Activated CD4-positive, alpha-beta T cell treated with anti-CD3 and anti-CD28 coated beads, Interleukin-2, amount 10 ng/mL, durations not matched to agents 7 days and 5 days (primary cell): ENCODE measurements around the gene LYSMD4. TPM values are rescaled to one million over a fixed set of nuclear protein-coding genes. Genes with fewer than 3 reads are reported as not detected.
"Not testable (repeated sequence)": the region's sequence is repeated elsewhere in the genome, so short reads cannot be mapped to it uniquely, and the experiment has no call there.

Experiments
- CTCF ChIA-PET: fragments of 350-600 bp; sonication (Branson Sonifier 250); formaldehyde crosslinking; loops from one replicate; lab custom pipeline; 2021; ENCODE audit warnings: antibody characterized with exemption; lab: Charles Lee
- POLR2A ChIA-PET: fragments of 350-600 bp; sonication (Branson Sonifier 250); formaldehyde crosslinking; loops from one replicate; lab custom pipeline; 2021; ENCODE audit warnings: antibody characterized with exemption; lab: Charles Lee
- DNase-seq: peaks from one replicate; pipeline ENCODE4 v3.0.0-alpha.2; 2020
- H3K27ac Mint-ChIP-seq: one replicate; pipeline ENCODE4 v1.8.0; 2021; ENCODE audit warnings: mild to moderate bottlenecking, moderate library complexity, mixed read lengths
- H3K27me3 Mint-ChIP-seq: one replicate; pipeline ENCODE4 v1.8.0; 2021; ENCODE audit warnings: mixed read lengths
- H3K36me3 Mint-ChIP-seq: one replicate; pipeline ENCODE4 v1.8.0; 2021; ENCODE audit warnings: low read depth, mixed read lengths
- H3K4me1 Mint-ChIP-seq: one replicate; pipeline ENCODE4 v1.8.0; 2021; ENCODE audit warnings: mixed read lengths
- H3K4me3 Mint-ChIP-seq: one replicate; pipeline ENCODE4 v1.8.0; 2021; ENCODE audit warnings: mild to moderate bottlenecking, moderate library complexity, mixed read lengths
- H3K9me3 Mint-ChIP-seq: one replicate; pipeline ENCODE4 v1.8.0; 2021; ENCODE audit warnings: mixed read lengths
- total RNA-seq, 2 experiments: library from RNA; stranded (reverse); gene quantifications; one replicate each; pipeline ENCODE4 v1.2.3, GENCODE V29; 2021

Gene LYSMD4
- total RNA-seq, 2 experiments from 2014 or later: 10.9 to 11.1 TPM

DNA sequence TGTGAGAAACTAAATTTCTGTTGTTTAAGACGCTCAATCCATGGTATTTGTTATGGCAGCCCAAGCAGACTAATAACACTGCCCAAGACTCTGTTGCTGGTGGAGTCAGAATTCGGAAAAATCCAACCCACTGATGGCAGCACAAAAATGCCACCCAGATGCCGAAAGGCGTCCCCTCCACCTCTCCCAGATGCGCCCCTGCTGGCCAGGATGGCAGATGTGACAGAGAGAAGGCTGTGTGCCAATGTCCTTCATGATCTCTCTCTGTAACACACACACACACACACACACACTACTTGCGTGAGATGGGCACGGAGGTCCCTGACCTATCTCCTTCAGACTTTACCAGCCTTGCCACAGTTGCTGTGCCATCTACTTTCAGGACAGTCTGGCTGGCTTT lies 10.9 kb upstream of the LYSMD4 start:
- CTCF ChIA-PET: no interaction called here
- H3K9me3 Mint-ChIP-seq: no peaks in the 10 kb centered on the region

GRCh38 chr15:99741835-99742234 lies 8.6 kb upstream of the LYSMD4 start:
- ChIA-PET POLR2A (no interaction called here), CTCF (no interaction called here)
- Mint-ChIP-seq H3K4me3 (no peak overlapping the region), H3K27ac (no peak overlapping the region), H3K36me3 (no peaks in the 10 kb centered on the region), H3K9me3 (no peaks in the 10 kb centered on the region), H3K27me3 (no peaks in the 10 kb centered on the region), H3K4me1 (peaks cover 5% of the 10 kb centered on the region)
- no peak for DNase-seq

More for the DNA sequence above, 10.9 kb upstream of the LYSMD4 start:
- Mint-ChIP-seq H3K27ac (no peak overlapping the region), H3K27me3 (no peaks in the 10 kb centered on the region), H3K4me3 (no peak overlapping the region), H3K36me3 (no peaks in the 10 kb centered on the region), H3K4me1 (no peaks in the 10 kb centered on the region)
- POLR2A ChIA-PET: no interaction called here
- DNase-seq: no peak

DNA sequence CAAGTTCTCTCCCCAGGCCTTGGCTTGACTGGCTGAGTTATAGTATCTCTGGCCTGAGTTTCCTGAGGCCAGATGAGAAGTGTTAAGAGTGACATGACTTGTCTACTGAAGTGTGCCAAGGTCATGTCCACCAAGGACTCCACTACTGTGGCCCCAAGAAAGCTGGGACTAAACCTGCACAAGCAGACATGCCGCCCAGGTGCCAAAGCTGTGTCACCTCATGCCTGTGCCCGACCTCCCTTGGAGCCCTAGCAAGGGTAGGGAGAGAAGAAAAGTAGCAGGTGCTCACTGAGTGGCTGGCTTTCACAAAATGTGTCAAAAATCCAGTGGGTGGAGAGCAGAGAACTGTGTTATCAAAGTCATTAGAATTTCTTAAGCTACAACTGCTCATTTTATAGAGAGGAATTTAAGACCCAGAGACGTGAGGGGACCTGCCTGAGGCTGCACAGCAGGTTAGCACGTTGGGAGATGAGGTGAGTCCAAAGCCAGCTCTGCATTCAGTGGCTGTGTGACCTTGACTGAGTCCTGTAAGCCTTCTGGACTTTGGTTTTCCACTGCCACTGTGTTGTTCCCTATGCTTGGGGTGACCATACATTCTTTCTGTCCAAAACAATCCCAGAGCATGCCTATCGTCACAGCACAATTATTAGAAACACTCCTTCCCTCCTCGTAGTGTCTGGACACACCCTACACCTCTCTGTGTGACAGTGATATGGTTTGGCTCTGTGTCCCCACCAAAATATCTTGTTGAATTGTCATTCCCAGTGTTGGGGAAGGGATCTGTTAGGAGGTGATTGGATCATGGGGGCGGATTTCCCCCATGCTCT lies 5.0 kb upstream of the LYSMD4 start:
- CTCF ChIA-PET: interaction anchor here (1.3 to 1.4 kb wide), 2 partner anchors 19 to 22 kb away, joined by 3 read pairs; no protein-coding TSS in a partner anchor
- H3K27ac Mint-ChIP-seq: no peak overlapping the region
- H3K27me3 Mint-ChIP-seq: no peaks in the 10 kb centered on the region
- POLR2A ChIA-PET: no interaction called here
- H3K9me3 Mint-ChIP-seq: no peaks in the 10 kb centered on the region
- DNase-seq: no peak
- H3K4me3 Mint-ChIP-seq: no peak overlapping the region
- H3K36me3 Mint-ChIP-seq: peaks cover 2% of the 10 kb centered on the region
- peaks cover 17% of the 10 kb centered on the region for H3K4me1 Mint-ChIP-seq

GRCh38 chr15:99736702-99737101 lies 3.5 kb upstream of the LYSMD4 start:
- Mint-ChIP-seq H3K4me1 (peaks cover 25% of the 10 kb centered on the region), H3K27ac (no peak overlapping the region), H3K9me3 (no peaks in the 10 kb centered on the region), H3K27me3 (no peaks in the 10 kb centered on the region), H3K4me3 (no peak overlapping the region), H3K36me3 (peaks cover 6% of the 10 kb centered on the region)
- DNase-seq: no peak
- ChIA-PET CTCF (no interaction called here), POLR2A (no interaction called here)

DNA sequence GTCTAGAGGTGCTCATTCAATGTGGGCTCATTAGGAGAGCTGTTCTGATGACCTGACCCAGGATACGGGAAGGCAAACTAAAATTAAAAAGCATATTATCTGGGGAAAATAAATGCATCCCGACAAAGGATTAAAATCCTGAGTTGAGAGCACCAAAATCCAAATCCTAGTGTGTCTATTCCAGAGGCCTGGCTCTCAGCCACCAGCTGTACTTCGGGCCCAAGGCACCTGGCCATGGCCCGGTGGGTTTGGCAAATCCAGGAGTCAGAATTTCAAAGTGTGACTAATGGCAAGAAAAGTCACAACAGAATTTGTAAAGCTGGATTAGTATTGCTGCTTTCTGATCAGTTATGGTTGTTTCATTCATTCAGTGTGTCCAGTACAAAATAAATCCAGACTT lies 2.6 kb upstream of the LYSMD4 start:
- POLR2A ChIA-PET: no interaction called here
- H3K27ac Mint-ChIP-seq: no peak overlapping the region
- peaks cover 10% of the 10 kb centered on the region for H3K36me3 Mint-ChIP-seq
- H3K27me3 Mint-ChIP-seq: no peaks in the 10 kb centered on the region
- CTCF ChIA-PET: no interaction called here
- H3K4me3 Mint-ChIP-seq: no peak overlapping the region
- H3K9me3 Mint-ChIP-seq: no peaks in the 10 kb centered on the region
- H3K4me1 Mint-ChIP-seq: peaks cover 32% of the 10 kb centered on the region
- DNase-seq: no peak

DNA sequence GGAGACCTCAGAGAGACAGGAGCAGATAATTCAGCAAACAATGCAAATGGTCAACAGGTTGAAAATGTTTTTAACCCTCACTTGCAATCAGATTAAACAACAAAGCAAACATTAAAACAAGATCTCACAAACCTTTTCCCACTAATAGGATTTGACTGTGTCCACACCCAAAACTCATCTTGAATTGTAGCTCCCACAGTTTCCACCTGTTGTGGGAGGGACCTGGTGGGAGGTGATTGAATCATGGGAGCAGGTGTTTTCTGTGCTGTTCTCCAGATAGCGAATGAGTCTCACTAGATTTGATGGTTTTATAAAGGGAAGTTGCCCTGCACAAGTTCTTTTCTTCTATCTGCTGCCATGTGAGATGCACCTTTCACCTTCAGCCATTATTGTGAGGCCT lies 1.3 kb upstream of the LYSMD4 start:
- POLR2A ChIA-PET: no interaction called here
- Mint-ChIP-seq H3K27me3 (no peaks in the 10 kb centered on the region), H3K4me1 (peaks cover 38% of the 10 kb centered on the region), H3K36me3 (peaks cover 16% of the 10 kb centered on the region), H3K9me3 (no peaks in the 10 kb centered on the region), H3K27ac (peak overlapping the region; percentile 79), H3K4me3 (peak overlapping the region; percentile 22)
- CTCF ChIA-PET: interaction anchor here (1.0 kb wide), 1 partner anchor 189 kb away, joined by 3 read pairs; no protein-coding TSS in a partner anchor
- no peak for DNase-seq

DNA sequence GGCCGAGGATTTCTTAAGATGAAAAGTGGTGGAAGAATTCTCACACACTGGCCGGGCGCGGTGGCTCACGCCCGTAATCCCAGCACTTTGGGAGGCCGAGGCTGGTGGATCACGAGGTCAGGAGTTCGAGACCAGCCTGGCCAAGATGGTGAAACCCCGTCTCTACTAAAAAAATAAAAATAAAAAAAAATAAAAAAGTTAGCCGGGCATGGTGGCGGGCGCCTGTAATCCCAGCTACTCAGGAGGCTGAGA lies 729 bp upstream of the LYSMD4 start:
- H3K27ac Mint-ChIP-seq: peak overlapping the region; percentile 94
- H3K9me3 Mint-ChIP-seq, DNase-seq, H3K27me3 Mint-ChIP-seq, POLR2A ChIA-PET: not testable (repeated sequence)
- CTCF ChIA-PET: interaction anchor here (1.0 to 1.1 kb wide), 3 partner anchors 81 to 482 kb away, joined by 3 read pairs; partner anchors contain the start of gene LRRC28
- H3K4me3 Mint-ChIP-seq: peak overlapping the region; percentile 67
- H3K4me1 Mint-ChIP-seq: peaks cover 38% of the 10 kb centered on the region
- H3K36me3 Mint-ChIP-seq: peaks cover 16% of the 10 kb centered on the region

GRCh38 chr15:99732751-99733267 lies 428 bp downstream of the LYSMD4 start:
- H3K4me3 Mint-ChIP-seq: peak overlapping the region; percentile 82
- H3K4me1 Mint-ChIP-seq: peaks cover 38% of the 10 kb centered on the region
- H3K27me3 Mint-ChIP-seq: no peaks in the 10 kb centered on the region
- no peak for DNase-seq
- H3K36me3 Mint-ChIP-seq: peaks cover 16% of the 10 kb centered on the region
- ChIA-PET POLR2A (no interaction called here), CTCF (interaction anchor here (0.7 to 1.5 kb wide), 6 partner anchors 9 to 861 kb away, joined by 3 to 7 read pairs (median 3); partner anchors contain the start of gene LRRC28)
- H3K27ac Mint-ChIP-seq: peak overlapping the region; percentile 85
- no peaks in the 10 kb centered on the region for H3K9me3 Mint-ChIP-seq

- Mint-ChIP-seq H3K27ac (peak overlapping the region; percentile 85), H3K4me1 (peaks cover 33% of the 10 kb centered on the region), H3K4me3 (peak overlapping the region; percentile 82), H3K36me3 (peaks cover 16% of the 10 kb centered on the region), H3K27me3 (no peaks in the 10 kb centered on the region), H3K9me3 (no peaks in the 10 kb centered on the region)
- POLR2A ChIA-PET: no interaction called here
- peak; percentile 9 for DNase-seq
- CTCF ChIA-PET: interaction anchor here (1.4 to 1.5 kb wide), 2 partner anchors 9 to 28 kb away, joined by 5 to 7 read pairs; no protein-coding TSS in a partner anchor
Measured at GRCh38 chr15:99732124-99732750, 1.0 kb downstream of the LYSMD4 start.

DNA sequence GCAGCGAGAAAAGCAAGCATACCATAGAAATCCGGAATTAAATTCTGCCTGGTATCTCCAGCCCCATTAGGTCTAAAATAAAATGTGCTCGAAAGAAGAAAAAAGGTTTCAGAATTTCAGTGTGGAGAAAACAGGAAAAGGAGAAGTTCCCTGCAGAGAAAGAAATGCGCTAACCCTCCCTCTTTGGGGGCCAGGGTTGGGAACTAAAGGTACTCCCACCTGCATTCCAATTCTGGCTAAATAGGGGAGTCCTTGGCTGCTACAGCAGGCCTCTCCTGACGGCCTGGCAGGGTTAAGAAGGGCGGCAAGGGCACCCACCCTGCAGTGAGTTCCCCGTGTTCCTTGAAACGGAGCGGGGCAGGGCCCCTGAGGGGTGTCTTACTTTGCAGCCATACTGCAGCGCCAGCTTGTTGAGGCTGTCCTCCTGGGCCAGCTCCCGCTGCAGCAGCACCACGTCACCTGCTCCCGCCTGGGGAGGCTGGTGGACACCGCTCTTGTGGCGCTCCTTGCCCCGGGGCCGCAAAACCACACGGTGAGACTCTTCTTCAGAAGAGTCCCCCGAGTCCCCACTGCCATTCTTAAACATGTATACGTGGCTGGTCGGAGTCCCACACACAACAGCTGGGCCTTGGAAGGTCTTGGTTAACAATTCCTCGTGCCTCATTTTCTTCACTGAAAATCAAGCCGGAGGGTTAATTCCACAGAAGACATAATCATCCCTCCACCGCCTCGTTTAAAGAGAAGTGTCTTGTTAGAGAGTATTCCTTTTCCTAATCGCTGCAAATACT lies 1.7 kb downstream of the LYSMD4 start:
- Mint-ChIP-seq H3K4me3 (peak overlapping the region; percentile 82), H3K36me3 (peaks cover 16% of the 10 kb centered on the region), H3K9me3 (no peaks in the 10 kb centered on the region), H3K4me1 (peaks cover 33% of the 10 kb centered on the region), H3K27me3 (no peaks in the 10 kb centered on the region), H3K27ac (no peak overlapping the region)
- CTCF ChIA-PET: interaction anchor here (1.5 to 2.4 kb wide), 2 partner anchors 8 to 14 kb away, joined by 5 to 8 read pairs; no protein-coding TSS in a partner anchor
- POLR2A ChIA-PET: no interaction called here
- DNase-seq: no peak

- DNase-seq: peak; percentile 19
- H3K27ac Mint-ChIP-seq: no peak overlapping the region
- H3K4me1 Mint-ChIP-seq: peaks cover 33% of the 10 kb centered on the region
- peaks cover 16% of the 10 kb centered on the region for H3K36me3 Mint-ChIP-seq
- no peaks in the 10 kb centered on the region for H3K27me3 Mint-ChIP-seq
- no peak overlapping the region for H3K4me3 Mint-ChIP-seq
- no peaks in the 10 kb centered on the region for H3K9me3 Mint-ChIP-seq
- POLR2A ChIA-PET: no interaction called here
- CTCF ChIA-PET: interaction anchor here (2.4 kb wide), 1 partner anchor 13 kb away, joined by 8 read pairs; no protein-coding TSS in a partner anchor
Measured at GRCh38 chr15:99729920-99730319, 3.3 kb downstream of the LYSMD4 start.

GRCh38 chr15:99729327-99729726 lies 3.9 kb downstream of the LYSMD4 start:
- peaks cover 28% of the 10 kb centered on the region for H3K4me1 Mint-ChIP-seq
- H3K4me3 Mint-ChIP-seq: no peak overlapping the region
- no peak overlapping the region for H3K27ac Mint-ChIP-seq
- no peaks in the 10 kb centered on the region for H3K9me3 Mint-ChIP-seq
- H3K27me3 Mint-ChIP-seq: no peaks in the 10 kb centered on the region
- CTCF ChIA-PET: interaction anchor here (2.4 kb wide), 1 partner anchor 12 kb away, joined by 8 read pairs; no protein-coding TSS in a partner anchor
- DNase-seq: no peak
- POLR2A ChIA-PET: no interaction called here
- peaks cover 16% of the 10 kb centered on the region for H3K36me3 Mint-ChIP-seq
